GM12872 (cell line): ENCODE data around the gene KIAA0753.

Experiments
- TF ChIP-seq, protein P1 (sequence below): IDR thresholded peaks from 3 replicates; pipeline ENCODE4 v1.5.1; 2011; ENCODE audit warnings: low read depth, mild to moderate bottlenecking, low read length, moderate library complexity; ENCODE audit not compliant: insufficient read depth

KIAA0753 gene

DNA sequence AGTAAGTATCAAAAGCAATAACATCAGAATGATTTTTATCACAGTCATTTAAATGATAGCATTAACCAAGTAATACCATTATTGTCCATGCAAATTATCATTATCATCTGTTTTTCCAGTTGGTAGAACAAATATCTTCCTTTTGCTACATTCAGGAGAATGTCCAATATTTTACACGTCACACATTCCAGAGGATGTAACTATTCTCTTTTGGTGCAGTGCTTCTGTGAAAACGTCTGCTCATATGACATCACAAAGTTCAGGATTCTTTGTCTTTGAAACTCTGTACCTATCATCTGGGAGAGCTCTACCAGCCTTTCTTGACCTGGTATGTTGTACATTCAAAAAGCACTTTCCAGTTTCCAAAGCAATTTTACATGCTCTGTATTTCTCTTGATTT, 44.0 kb downstream of the KIAA0753 start:
- TF ChIP-seq, protein P1, sequence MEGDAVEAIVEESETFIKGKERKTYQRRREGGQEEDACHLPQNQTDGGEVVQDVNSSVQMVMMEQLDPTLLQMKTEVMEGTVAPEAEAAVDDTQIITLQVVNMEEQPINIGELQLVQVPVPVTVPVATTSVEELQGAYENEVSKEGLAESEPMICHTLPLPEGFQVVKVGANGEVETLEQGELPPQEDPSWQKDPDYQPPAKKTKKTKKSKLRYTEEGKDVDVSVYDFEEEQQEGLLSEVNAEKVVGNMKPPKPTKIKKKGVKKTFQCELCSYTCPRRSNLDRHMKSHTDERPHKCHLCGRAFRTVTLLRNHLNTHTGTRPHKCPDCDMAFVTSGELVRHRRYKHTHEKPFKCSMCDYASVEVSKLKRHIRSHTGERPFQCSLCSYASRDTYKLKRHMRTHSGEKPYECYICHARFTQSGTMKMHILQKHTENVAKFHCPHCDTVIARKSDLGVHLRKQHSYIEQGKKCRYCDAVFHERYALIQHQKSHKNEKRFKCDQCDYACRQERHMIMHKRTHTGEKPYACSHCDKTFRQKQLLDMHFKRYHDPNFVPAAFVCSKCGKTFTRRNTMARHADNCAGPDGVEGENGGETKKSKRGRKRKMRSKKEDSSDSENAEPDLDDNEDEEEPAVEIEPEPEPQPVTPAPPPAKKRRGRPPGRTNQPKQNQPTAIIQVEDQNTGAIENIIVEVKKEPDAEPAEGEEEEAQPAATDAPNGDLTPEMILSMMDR, result no peak

DNA sequence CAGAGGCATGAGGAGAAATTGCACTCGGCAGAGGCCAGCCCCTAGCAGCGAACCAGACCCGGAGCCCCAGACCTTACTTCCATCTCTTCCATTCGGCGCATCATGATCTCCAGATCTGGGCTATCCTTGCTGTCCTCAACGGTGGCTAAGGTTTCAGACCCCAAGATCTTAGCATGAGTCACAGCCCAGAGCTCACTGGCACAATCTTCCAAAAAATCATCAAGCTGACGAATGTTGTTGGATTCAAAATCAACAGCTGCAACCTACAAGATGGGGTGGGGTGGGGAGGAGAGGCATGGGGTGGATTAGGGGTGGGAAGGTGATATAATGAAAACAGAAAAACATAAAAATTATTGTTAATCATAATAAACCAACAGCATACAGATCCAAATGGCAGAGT, 44.4 kb downstream of the KIAA0753 start:
- TF ChIP-seq, protein P1, result no peak

DNA sequence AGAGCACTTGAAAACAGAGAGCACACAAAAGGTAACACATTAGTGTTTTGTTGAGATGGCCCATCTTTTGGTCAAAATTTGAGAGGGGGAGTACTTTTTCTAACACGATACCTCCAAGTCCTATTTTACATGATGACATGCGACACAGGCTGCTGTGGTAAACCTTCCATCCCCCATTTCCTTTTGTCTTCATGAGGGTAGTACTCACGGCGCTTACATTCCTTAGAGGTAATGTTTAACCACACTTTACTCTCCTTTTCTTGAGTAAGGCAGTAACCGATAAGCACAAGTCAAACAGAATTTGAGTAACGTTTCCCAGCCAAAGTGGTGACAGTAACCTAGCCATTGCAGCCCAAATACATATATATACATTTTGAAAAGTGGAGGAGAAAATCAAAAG, 48.3 kb downstream of the KIAA0753 start:
- TF ChIP-seq, protein P1, result no peak

DNA sequence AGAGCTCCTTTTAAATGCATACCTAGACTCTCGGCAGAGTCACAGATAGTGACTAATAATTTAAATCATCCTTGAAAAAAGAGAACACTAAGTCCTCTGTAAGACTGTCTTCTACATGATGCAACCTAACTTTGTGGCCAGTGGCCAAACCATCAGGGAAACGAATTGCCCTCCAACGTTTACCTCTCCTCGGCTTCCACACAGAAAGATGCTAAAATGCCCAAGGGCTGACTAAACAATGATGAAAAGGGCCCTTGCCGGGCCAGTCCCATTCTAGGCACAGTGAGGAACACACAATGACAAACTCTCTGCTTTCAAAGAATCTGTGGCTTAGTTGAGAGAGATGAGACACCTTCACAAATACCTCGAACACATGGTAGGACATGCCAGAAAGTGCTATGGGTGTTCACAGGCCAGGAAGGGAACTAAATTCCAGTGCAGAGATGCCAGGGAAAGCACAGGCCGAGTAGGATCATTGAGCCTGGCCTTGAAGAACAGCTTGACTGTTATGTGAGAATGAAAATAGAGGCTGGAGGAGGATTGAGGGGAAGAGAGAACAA, 48.8 kb downstream of the KIAA0753 start:
- TF ChIP-seq, protein P1, result no peak

DNA sequence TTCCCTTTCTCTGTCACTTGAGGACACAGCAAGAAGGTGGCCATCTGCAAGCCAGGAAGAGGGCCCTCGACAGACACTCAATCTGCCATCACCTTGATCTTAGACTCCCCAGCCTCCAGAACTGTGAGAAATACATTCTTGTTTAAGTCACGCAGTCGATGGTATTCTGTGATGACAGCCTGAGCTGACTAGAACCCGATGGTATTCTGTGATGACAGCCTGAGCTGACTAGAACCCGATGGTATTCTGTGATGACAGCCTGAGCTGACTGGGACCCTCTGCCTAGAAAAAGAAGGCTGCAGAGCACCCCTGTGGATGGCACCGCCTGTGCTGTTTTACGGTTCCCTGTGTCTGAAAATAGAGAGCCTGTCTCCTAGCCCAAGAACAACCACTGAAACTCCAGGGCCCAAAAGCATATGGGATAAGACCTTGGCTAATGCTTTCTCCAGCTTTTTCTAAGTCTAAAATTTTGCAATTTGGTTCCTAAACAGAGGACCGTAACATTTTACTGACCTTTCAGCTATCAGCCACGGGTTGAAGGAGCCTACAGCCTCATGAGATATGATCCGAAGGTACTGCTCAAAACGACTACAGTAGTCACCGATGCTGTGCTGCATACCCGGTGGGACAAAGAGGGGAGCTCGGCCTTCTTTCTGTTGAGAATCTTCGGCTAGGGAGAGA, 51.1 kb downstream of the KIAA0753 start:
- TF ChIP-seq, protein P1, result no peak

DNA sequence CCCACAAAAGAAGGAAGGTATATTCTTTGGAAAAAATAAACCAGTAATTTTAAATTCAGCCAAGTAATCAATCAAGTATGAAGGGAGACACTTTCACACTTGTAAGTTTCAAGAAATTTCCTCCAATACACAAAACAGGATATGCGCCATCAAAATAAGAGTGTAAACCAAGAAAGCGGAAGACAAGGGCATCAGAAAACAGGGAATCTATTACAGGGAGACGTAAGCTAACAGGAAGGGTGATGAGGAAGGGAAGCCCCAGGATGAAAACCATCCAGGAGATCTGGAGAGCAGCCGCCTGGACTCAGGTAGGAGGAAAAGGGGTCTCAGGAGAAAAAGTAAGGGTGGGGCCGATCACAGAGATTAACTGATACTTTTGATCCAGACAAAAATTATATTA, 52.3 kb downstream of the KIAA0753 start:
- TF ChIP-seq, protein P1, result no peak

DNA sequence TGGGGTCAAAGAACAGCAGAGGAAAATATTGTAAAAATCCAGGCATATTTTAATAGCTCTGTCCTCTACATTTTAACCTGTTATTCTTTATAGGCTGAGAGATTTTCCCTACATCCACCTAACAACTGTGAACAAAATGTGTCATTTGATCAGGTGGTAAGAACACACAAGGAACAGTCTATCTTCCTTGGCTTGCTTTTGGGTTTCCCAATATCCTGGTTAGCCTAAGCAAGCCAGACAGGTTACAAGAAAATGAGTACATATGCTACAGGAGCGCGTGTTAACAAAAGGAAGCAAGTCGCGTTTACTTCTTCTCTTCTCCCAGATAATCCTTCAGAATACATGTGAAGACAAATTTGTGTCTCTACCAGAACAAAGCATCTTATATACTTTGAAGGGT, 53.2 kb downstream of the KIAA0753 start:
- TF ChIP-seq, protein P1, result no peak

DNA sequence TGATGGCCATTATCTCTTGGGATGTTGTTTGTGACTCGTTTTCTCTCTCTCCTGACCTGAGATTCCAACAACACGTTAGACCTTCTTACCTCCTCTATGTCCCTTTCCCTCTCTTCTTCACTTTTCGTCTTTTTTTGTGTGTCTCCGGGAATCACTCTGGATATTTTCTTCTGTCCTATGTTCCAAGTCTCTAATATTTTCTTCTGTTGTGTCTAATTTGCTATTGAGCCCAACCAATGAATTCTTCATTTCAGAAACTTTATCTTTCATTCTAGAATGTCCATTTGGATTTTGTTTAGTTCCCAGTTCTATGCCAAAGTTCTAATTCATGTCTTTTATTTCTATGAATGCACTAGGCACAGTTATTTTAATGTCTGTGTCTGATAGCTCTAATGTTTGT, 57.1 kb downstream of the KIAA0753 start:
- TF ChIP-seq, protein P1, result no peak
